Gastroesophageal sphincter (tissue), 4 donors: ENCODE results near the gene CFAP74. TPM values are rescaled to one million over a fixed set of nuclear protein-coding genes. Genes with fewer than 3 reads are reported as not detected.

Experiments used
- ATAC-seq: fragments of 150-250 bp; one replicate; pipeline ENCODE4 v1.9.1; 2016; ENCODE audit warnings: mild to moderate bottlenecking, moderate library complexity
- H3K27ac ChIP-seq, 4 donors: fragments of 200-600 bp; sonication (generic) in 3 of 4; 1 replicate in 3 of 4; 2 replicates in 1 of 4; pipeline ENCODE4 v1.5.1; 2016 to 2019
- H3K27me3 ChIP-seq: fragments of 200-600 bp; sonication (generic); one replicate; pipeline ENCODE4 v1.5.1; 2019
- H3K36me3 ChIP-seq, 2 donors: fragments of 200-600 bp; sonication (generic); one replicate each; pipeline ENCODE4 v1.5.1; 2019; ENCODE audit warnings: control low read depth in 1 of 2
- H3K4me1 ChIP-seq, 3 donors: fragments of 200-600 bp; sonication (generic); 1 replicate in 2 of 3; 2 replicates in 1 of 3; pipeline ENCODE4 v1.5.1; 2016 to 2019; ENCODE audit warnings: control low read depth in 2 of 3
- H3K4me3 ChIP-seq, 2 donors: fragments of 200-600 bp; sonication (generic); one replicate each; pipeline ENCODE4 v1.5.1; 2019; ENCODE audit warnings: mild to moderate bottlenecking in 1 of 2, moderate library complexity in 1 of 2
- H3K9me3 ChIP-seq, 3 donors: fragments of 200-600 bp; sonication (generic); one replicate each; pipeline ENCODE4 v1.5.1; 2017 to 2019; ENCODE audit warnings: control low read depth in 2 of 3
- CTCF ChIP-seq, 4 experiments: fragments of 200-600 bp in 2 of 4; fragments of 450-650 bp in 2 of 4; sonication (generic) in 1 of 4; IDR thresholded peaks; one replicate each; pipeline ENCODE4 v1.5.1; 2017 to 2019; ENCODE audit warnings: antibody characterized with exemption in 4 of 4, mild to moderate bottlenecking in 2 of 4, moderate library complexity in 2 of 4
- EP300 ChIP-seq: sonication (generic); formaldehyde crosslinking; IDR thresholded peaks from one replicate; pipeline ENCODE4 v1.6.1; 2017; ENCODE audit warnings: antibody characterized with exemption, mild to moderate bottlenecking
- POLR2A ChIP-seq, 2 donors: fragments of 450-650 bp; IDR thresholded peaks; one replicate each; pipeline ENCODE4 v1.6.1; 2017; ENCODE audit warnings: antibody characterized with exemption in 2 of 2, mild to moderate bottlenecking in 2 of 2, moderate library complexity in 1 of 2
- POLR2AphosphoS5 ChIP-seq: sonication (generic); formaldehyde crosslinking; IDR thresholded peaks from one replicate; pipeline ENCODE4 v1.6.1; 2017; ENCODE audit warnings: antibody characterized with exemption
- WGBS, 2 donors: methylation state at CpG; one replicate each; pipeline ENCODE4 v1.1.5; 2018; ENCODE audit warnings: low coverage in 1 of 2; 5-methylcytosine and 5-hydroxymethylcytosine counted together
- total RNA-seq, 4 donors: library from RNA; depleted of rRNA; stranded (reverse); fragments of >200 nt; gene quantifications; one replicate each; pipeline ENCODE4 v1.1.0, GENCODE V29; 2016

CFAP74 gene
- total RNA-seq, 4 donors from 2014 or later = 0.12 TPM; not detected in 3

- Histone ChIP-seq H3K9me3 (no peaks in the 10 kb centered on the region), H3K36me3 (no peaks in the 10 kb centered on the region), H3K27ac (no peak overlapping the region), H3K4me1 (peaks cover 0 to 48% (median 24%) of the 10 kb centered on the region in 3 donors), H3K4me3 (no peak overlapping the region), H3K27me3 (peaks cover 28% of the 10 kb centered on the region)
- no CpG with 5 or more reads among the region's 2 CpGs for WGBS, 2 donors
- TF ChIP-seq POLR2AphosphoS5 = no peak
- no peak for TF ChIP-seq POLR2A (IDR thresholded peaks at IDR 0.05)
- no peak for TF ChIP-seq EP300
- no peak for TF ChIP-seq CTCF (IDR thresholded peaks at IDR 0.05)
- no peak for ATAC-seq
Measured at GRCh38 chr1:1893997-1894353, 109.6 kb downstream of the CFAP74 start.

GRCh38 chr1:1893291-1893985 lies 110.1 kb downstream of the CFAP74 start:
- 67% methylated on average over 2 of the region's 19 CpGs; no CpG with 5 or more reads in 1 of the 2 donors for WGBS, 2 donors
- H3K4me3 ChIP-seq = no peak overlapping the region
- no peak overlapping the region for H3K27ac ChIP-seq
- peaks cover 0 to 53% (median 30%) of the 10 kb centered on the region in 3 donors for H3K4me1 ChIP-seq
- no peak for TF ChIP-seq POLR2A (IDR thresholded peaks at IDR 0.05)
- TF ChIP-seq EP300 = no peak
- no peak for TF ChIP-seq POLR2AphosphoS5
- no peak for TF ChIP-seq CTCF (IDR thresholded peaks at IDR 0.05)
- no peaks in the 10 kb centered on the region for H3K36me3 ChIP-seq
- H3K9me3 ChIP-seq = no peaks in the 10 kb centered on the region
- no peak for ATAC-seq
- H3K27me3 ChIP-seq = peaks cover 28% of the 10 kb centered on the region

- 77 to 100% methylated on average over 1 to 5 of the region's 7 CpGs for WGBS, 2 donors
- Histone ChIP-seq H3K4me1 (peaks cover 0 to 60% (median 33%) of the 10 kb centered on the region in 3 donors), H3K4me3 (peak overlapping the region in 1 of 2 donors; percentile 98), H3K9me3 (no peaks in the 10 kb centered on the region), H3K27ac (peak overlapping the region in 2 of 4 donors; percentile 94 to 97), H3K36me3 (no peaks in the 10 kb centered on the region), H3K27me3 (peaks cover 28% of the 10 kb centered on the region)
- ATAC-seq = no peak
- TF ChIP-seq EP300 = no peak
- no peak for TF ChIP-seq POLR2AphosphoS5
Measured at GRCh38 chr1:1892763-1893120, 110.8 kb downstream of the CFAP74 start.

GRCh38 chr1:1892079-1892762 lies 111.4 kb downstream of the CFAP74 start:
- peak overlapping the region; percentile 65 to 98 for H3K4me3 ChIP-seq
- ATAC-seq = no peak
- H3K36me3 ChIP-seq = no peaks in the 10 kb centered on the region
- H3K27me3 ChIP-seq = peaks cover 27% of the 10 kb centered on the region
- peaks cover 0 to 65% (median 36%) of the 10 kb centered on the region in 3 donors for H3K4me1 ChIP-seq
- peak overlapping the region in 3 of 4 donors; percentile 94 to 98 (median 97) for H3K27ac ChIP-seq
- H3K9me3 ChIP-seq = no peaks in the 10 kb centered on the region
- 59 to 64% methylated on average over 13 to 16 of the region's 21 CpGs for WGBS, 2 donors
- no peak for TF ChIP-seq EP300
- no peak for TF ChIP-seq POLR2AphosphoS5
- no peak for TF ChIP-seq POLR2A (IDR thresholded peaks at IDR 0.05)
- TF ChIP-seq CTCF (IDR thresholded peaks at IDR 0.05) = no peak

GRCh38 chr1:1891349-1892078 lies 112.1 kb downstream of the CFAP74 start:
- peaks cover 20% of the 10 kb centered on the region for H3K27me3 ChIP-seq
- TF ChIP-seq POLR2AphosphoS5 (peak; percentile 34), POLR2A (IDR thresholded peaks at IDR 0.05) (peak in 1 of 2 donors; percentile 32), CTCF (IDR thresholded peaks at IDR 0.05) (peak in 1 of 4 experiments; percentile 28), EP300 (no peak)
- peak; percentile 68 for ATAC-seq
- H3K4me3 ChIP-seq = peak overlapping the region; percentile 65 to 98
- H3K9me3 ChIP-seq = no peaks in the 10 kb centered on the region
- no peaks in the 10 kb centered on the region for H3K36me3 ChIP-seq
- H3K27ac ChIP-seq = peak overlapping the region; percentile 66 to 98 (median 96)
- WGBS, 2 donors = 1% methylated on average over 10 of the region's 59 CpGs; no CpG with 5 or more reads in 1 of the 2 donors
- peaks cover 0 to 73% (median 36%) of the 10 kb centered on the region in 3 donors for H3K4me1 ChIP-seq
